HG02970 (cell line): ENCODE results near the gene CPE.

Experiments
- ATAC-seq: cut with Tn5 transposase; IDR thresholded peaks from one replicate; pipeline ENCODE4 v1.9.1; 2021; ENCODE audit warnings: mild to moderate bottlenecking, moderate library complexity, moderate number of reproducible peaks; ENCODE audit not compliant: unreplicated experiment, low FRiP score

Gene CPE

GRCh38 chr4:165541851-165542459 lies 163.1 kb downstream of the CPE start:
- no peak for ATAC-seq

GRCh38 chr4:165542476-165542875 lies 163.7 kb downstream of the CPE start:
- ATAC-seq, result no peak
